Measurements from ENCODE around the gene AMER2. TPM values are rescaled to one million over a fixed set of nuclear protein-coding genes. Genes with fewer than 3 reads are reported as not detected.
A peak's percentile ranks its signal among the peaks of the same experiment; 100 is the strongest.

AMER2 gene
- total and polyA plus RNA-seq, 4 donors: 0.02 to 2.0 TPM; not detected in 2

DNA sequence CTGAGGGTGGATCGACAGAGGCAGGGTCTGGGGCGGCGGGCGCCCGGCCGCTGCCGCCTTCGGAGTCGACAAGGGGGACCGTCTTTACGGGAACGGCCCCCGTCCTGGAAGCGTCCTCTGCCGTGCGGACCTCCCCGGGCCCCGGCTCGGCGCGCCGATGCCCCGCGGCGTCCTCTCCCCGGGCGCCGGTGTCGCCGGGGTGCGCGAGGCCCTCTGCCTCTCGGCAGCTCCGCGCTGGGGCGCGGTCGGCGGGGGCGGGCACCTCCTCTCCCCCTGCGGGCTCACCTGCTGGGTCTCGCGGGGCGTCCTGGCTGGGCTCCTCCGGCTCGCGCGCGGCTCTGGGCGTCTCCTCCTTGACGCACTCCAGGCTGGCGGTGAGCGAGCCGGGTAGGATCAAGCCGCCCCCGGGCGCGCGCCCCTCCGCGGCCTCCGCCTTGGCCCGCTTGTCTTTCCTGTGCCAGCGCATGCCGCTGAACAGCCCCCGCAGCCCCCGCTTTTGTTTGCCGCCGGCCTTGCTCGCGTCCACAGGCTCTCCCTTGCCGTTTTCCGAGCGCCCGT lies 1.5 kb downstream of the AMER2 start:
- WGBS, 2 donors: 4% methylated on average over 59 to 75 of the region's 75 CpGs

DNA sequence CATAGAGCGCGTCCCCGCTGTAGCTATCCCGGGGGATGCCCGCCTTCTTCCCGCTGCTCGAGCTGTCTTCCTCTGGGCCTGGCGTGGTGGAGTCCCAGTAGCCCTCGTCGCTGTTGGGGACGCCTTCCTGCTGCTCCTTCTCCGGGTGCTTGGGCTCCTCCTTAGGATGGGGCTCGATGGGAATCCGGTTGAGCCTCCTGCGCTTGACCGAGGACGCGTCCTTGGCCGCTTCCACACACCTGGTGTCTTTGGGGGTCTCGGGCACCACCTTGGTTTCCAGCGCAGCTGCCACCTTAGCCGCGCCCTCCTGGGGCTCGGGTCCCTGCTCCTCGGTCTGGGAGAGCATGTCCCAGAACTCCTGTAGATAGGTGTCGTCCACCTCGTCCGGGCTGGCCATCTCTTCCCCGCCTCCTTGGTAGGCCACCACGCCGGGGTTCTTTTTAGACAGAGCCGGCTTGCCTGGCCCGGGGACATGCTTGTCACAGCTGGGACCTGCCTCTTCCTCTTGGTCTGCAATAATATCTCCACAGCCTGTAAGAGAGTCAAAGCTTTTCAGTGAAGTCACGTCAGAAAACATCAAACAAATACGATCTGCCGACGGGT lies 2.0 kb downstream of the AMER2 start:
- H3K36me3 ChIP-seq (ENCODE audit: control insufficient read depth in 4 of 4, insufficient read depth in 4 of 4, low read length in 4 of 4): no peaks in the 10 kb centered on the region
- H3K9ac ChIP-seq (ENCODE audit: insufficient read depth in 1 of 2, low read length in 2 of 2): no peak overlapping the region
- ATAC-seq (ENCODE audit: insufficient read depth, low FRiP score) (no peak), DNase-seq (no peak)
- 72 to 78% methylated on average over 37 of the region's 37 CpGs for WGBS, 2 donors
- no peak overlapping the region for H3K4me3 ChIP-seq
- H3K9me3 ChIP-seq (ENCODE audit: control insufficient read depth in 4 of 4, insufficient read depth in 3 of 4, low read length in 3 of 4): peaks cover 0 to 4% (median 0%) of the 10 kb centered on the region in 4 donors
- TF ChIP-seq, protein P1, sequence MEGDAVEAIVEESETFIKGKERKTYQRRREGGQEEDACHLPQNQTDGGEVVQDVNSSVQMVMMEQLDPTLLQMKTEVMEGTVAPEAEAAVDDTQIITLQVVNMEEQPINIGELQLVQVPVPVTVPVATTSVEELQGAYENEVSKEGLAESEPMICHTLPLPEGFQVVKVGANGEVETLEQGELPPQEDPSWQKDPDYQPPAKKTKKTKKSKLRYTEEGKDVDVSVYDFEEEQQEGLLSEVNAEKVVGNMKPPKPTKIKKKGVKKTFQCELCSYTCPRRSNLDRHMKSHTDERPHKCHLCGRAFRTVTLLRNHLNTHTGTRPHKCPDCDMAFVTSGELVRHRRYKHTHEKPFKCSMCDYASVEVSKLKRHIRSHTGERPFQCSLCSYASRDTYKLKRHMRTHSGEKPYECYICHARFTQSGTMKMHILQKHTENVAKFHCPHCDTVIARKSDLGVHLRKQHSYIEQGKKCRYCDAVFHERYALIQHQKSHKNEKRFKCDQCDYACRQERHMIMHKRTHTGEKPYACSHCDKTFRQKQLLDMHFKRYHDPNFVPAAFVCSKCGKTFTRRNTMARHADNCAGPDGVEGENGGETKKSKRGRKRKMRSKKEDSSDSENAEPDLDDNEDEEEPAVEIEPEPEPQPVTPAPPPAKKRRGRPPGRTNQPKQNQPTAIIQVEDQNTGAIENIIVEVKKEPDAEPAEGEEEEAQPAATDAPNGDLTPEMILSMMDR (IDR thresholded peaks at IDR 0.05; ENCODE audit: control extremely low read depth, extremely low read depth): no peak
- H3K27ac ChIP-seq (ENCODE audit: low read depth in 1 of 2, low read length in 1 of 2): no peak overlapping the region
- peaks cover 7 to 71% (median 47%) of the 10 kb centered on the region in 3 donors for H3K27me3 ChIP-seq (ENCODE audit: control insufficient read depth in 3 of 3, insufficient read depth in 3 of 3, low read length in 2 of 3)
- H3K4me1 ChIP-seq (ENCODE audit: control insufficient read depth in 5 of 5, insufficient read depth in 5 of 5, low read length in 5 of 5): peaks cover 0 to 11% (median 4%) of the 10 kb centered on the region in 5 donors

More for the DNA sequence above, 1.5 kb downstream of the AMER2 start:
- ATAC-seq (ENCODE audit: insufficient read depth, low FRiP score) (no peak), DNase-seq (peak; percentile 16 to 43 (median 18))
- Histone ChIP-seq H3K4me3 (peak overlapping the region; percentile 4), H3K4me1 (ENCODE audit: control insufficient read depth in 5 of 5, insufficient read depth in 5 of 5, low read length in 5 of 5) (peaks cover 0 to 11% (median 4%) of the 10 kb centered on the region in 5 donors), H3K27ac (ENCODE audit: low read depth in 1 of 2, low read length in 1 of 2) (no peak overlapping the region), H3K27me3 (ENCODE audit: control insufficient read depth in 3 of 3, insufficient read depth in 3 of 3, low read length in 2 of 3) (peaks cover 7 to 68% (median 41%) of the 10 kb centered on the region in 3 donors), H3K9ac (ENCODE audit: insufficient read depth in 1 of 2, low read length in 2 of 2) (no peak overlapping the region), H3K36me3 (ENCODE audit: control insufficient read depth in 4 of 4, insufficient read depth in 4 of 4, low read length in 4 of 4) (no peaks in the 10 kb centered on the region), H3K9me3 (ENCODE audit: control insufficient read depth in 4 of 4, insufficient read depth in 3 of 4, low read length in 3 of 4) (peaks cover 0 to 4% (median 0%) of the 10 kb centered on the region in 4 donors)
- TF ChIP-seq, protein P1 (IDR thresholded peaks at IDR 0.05; ENCODE audit: control extremely low read depth, extremely low read depth): no peak

DNA sequence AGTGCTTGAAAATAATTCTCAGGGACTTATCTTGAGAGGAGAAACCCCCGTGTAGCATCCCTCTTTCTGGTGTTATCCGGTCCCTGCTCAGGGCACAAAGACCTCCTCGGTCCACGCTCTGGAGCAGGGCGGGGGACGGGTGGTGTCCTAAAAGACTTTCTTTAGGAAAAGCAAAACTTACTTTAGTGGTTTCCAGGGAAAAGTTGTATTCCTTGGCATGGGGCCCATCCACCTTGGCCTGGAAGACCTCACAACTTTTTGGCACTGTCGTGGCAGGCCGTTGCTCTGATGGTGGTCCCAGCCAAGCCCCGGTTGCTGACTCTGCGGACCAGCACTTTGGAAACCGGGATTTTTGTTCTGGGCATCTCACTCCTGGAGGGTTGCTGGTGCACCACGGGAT lies 2.7 kb downstream of the AMER2 start:
- peaks cover 7 to 70% (median 48%) of the 10 kb centered on the region in 3 donors for H3K27me3 ChIP-seq (ENCODE audit: control insufficient read depth in 3 of 3, insufficient read depth in 3 of 3, low read length in 2 of 3)
- no peaks in the 10 kb centered on the region for H3K36me3 ChIP-seq (ENCODE audit: control insufficient read depth in 4 of 4, insufficient read depth in 4 of 4, low read length in 4 of 4)
- H3K27ac ChIP-seq (ENCODE audit: low read depth in 1 of 2, low read length in 1 of 2): no peak overlapping the region
- H3K4me1 ChIP-seq (ENCODE audit: control insufficient read depth in 5 of 5, insufficient read depth in 5 of 5, low read length in 5 of 5): peaks cover 0 to 11% (median 4%) of the 10 kb centered on the region in 5 donors
- H3K9me3 ChIP-seq (ENCODE audit: control insufficient read depth in 4 of 4, insufficient read depth in 3 of 4, low read length in 3 of 4): peaks cover 0 to 4% (median 0%) of the 10 kb centered on the region in 4 donors
- ATAC-seq (ENCODE audit: insufficient read depth, low FRiP score) (no peak), DNase-seq (no peak)
- WGBS, 2 donors: 86 to 89% methylated on average over 12 of the region's 12 CpGs
- TF ChIP-seq, protein P1 (IDR thresholded peaks at IDR 0.05; ENCODE audit: control extremely low read depth, extremely low read depth): no peak
- no peak overlapping the region for H3K9ac ChIP-seq (ENCODE audit: insufficient read depth in 1 of 2, low read length in 2 of 2)
- H3K4me3 ChIP-seq: no peak overlapping the region

Data from lung (tissue), 12 donors.